ENCODE data around the gene ZNF768.
"Not testable (repeated sequence)": the region's sequence is repeated elsewhere in the genome, so short reads cannot be mapped to it uniquely, and the experiment has no call there.

Gene ZNF768

GRCh38 chr16:30548416-30549253 lies 22.3 kb upstream of the ZNF768 start:
- in situ Hi-C loops (cut with MboI; ENCODE audit: low pct_unique_long_range_greater_than_20kb, low sequenced_read_pairs, unreplicated experiment): loop anchor here (25.0 kb wide), 1 partner anchor 89 kb away; no protein-coding TSS in a partner anchor
- no peak for TF ChIP-seq CTCF (IDR thresholded peaks at IDR 0.05; ENCODE audit: extremely low read depth, insufficient read depth, missing control alignments)
- no peak for DNase-seq (ENCODE audit: low spot score)

GRCh38 chr16:30546115-30546514 lies 19.7 kb upstream of the ZNF768 start:
- no peak for DNase-seq (ENCODE audit: low spot score)
- TF ChIP-seq CTCF (IDR thresholded peaks at IDR 0.05; ENCODE audit: extremely low read depth, insufficient read depth, missing control alignments): no peak
- in situ Hi-C loops (cut with MboI; ENCODE audit: low pct_unique_long_range_greater_than_20kb, low sequenced_read_pairs, unreplicated experiment): loop anchor here (25.0 kb wide), 1 partner anchor 91 kb away; no protein-coding TSS in a partner anchor

- TF ChIP-seq CTCF (IDR thresholded peaks at IDR 0.05; ENCODE audit: extremely low read depth, insufficient read depth, missing control alignments): no peak
- no peak for DNase-seq (ENCODE audit: low spot score)
- in situ Hi-C loops (cut with MboI; ENCODE audit: low pct_unique_long_range_greater_than_20kb, low sequenced_read_pairs, unreplicated experiment): loop anchor here (25.0 kb wide), 1 partner anchor 94 kb away; no protein-coding TSS in a partner anchor
Observed at GRCh38 chr16:30543067-30543466, 16.7 kb upstream of the ZNF768 start.

- no peak for TF ChIP-seq CTCF (IDR thresholded peaks at IDR 0.05; ENCODE audit: extremely low read depth, insufficient read depth, missing control alignments)
- in situ Hi-C loops (cut with MboI; ENCODE audit: low pct_unique_long_range_greater_than_20kb, low sequenced_read_pairs, unreplicated experiment): loop anchor here (25.0 kb wide), 1 partner anchor 96 kb away; no protein-coding TSS in a partner anchor
- DNase-seq (ENCODE audit: low spot score): no peak
Observed at GRCh38 chr16:30541502-30542329, 15.3 kb upstream of the ZNF768 start.

- DNase-seq (ENCODE audit: low spot score): not testable (repeated sequence)
- in situ Hi-C loops (cut with MboI; ENCODE audit: low pct_unique_long_range_greater_than_20kb, low sequenced_read_pairs, unreplicated experiment): loop anchor here (25.0 kb wide), 1 partner anchor 96 kb away; no protein-coding TSS in a partner anchor
Observed at GRCh38 chr16:30540916-30541464, 14.6 kb upstream of the ZNF768 start.

GRCh38 chr16:30539986-30540526 lies 13.7 kb upstream of the ZNF768 start:
- in situ Hi-C loops (cut with MboI; ENCODE audit: low pct_unique_long_range_greater_than_20kb, low sequenced_read_pairs, unreplicated experiment): loop anchor here (10.0 to 25.0 kb wide), 2 partner anchors 85 to 97 kb away; no protein-coding TSS in a partner anchor
- not testable (repeated sequence) for DNase-seq (ENCODE audit: low spot score)
